ENCODE results near the gene GPR37L1. TPM values are rescaled to one million over a fixed set of nuclear protein-coding genes. Genes with fewer than 3 reads are reported as not detected.

GPR37L1 gene
- total RNA-seq, 1 donor from 2014 or later, result 0.24 TPM

DNA sequence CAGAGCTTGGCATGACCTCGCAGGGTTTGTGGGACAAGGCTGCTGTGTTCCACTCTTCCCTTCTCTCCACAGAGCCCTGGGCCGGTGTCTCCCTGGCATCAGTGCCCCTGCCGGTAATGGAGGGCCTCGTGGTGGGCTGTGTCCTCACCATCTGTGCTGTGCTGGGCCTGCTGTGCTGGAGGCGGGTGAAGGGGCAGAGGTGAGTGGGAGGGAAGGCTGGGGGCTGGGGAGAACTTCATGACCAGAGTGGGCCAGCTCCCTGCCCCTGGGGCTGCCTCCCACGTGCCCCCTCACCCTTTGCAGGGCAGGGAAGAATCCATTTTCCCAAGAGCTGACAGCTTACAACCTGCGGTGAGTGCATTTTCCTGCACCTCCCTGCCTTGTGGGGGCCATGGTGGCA lies 58.9 kb downstream of the GPR37L1 start:
- Mint-ChIP-seq H3K27ac (no peak overlapping the region), H3K9me3 (no peaks in the 10 kb centered on the region), H3K4me3 (no peak overlapping the region), H3K27me3 (peaks cover 24% of the 10 kb centered on the region), H3K36me3 (no peaks in the 10 kb centered on the region), H3K4me1 (ENCODE audit: unreplicated experiment) (peaks cover 5% of the 10 kb centered on the region)
- DNase-seq (ENCODE audit: extremely low spot score, unreplicated experiment), result no peak
- TF ChIP-seq, protein P1, sequence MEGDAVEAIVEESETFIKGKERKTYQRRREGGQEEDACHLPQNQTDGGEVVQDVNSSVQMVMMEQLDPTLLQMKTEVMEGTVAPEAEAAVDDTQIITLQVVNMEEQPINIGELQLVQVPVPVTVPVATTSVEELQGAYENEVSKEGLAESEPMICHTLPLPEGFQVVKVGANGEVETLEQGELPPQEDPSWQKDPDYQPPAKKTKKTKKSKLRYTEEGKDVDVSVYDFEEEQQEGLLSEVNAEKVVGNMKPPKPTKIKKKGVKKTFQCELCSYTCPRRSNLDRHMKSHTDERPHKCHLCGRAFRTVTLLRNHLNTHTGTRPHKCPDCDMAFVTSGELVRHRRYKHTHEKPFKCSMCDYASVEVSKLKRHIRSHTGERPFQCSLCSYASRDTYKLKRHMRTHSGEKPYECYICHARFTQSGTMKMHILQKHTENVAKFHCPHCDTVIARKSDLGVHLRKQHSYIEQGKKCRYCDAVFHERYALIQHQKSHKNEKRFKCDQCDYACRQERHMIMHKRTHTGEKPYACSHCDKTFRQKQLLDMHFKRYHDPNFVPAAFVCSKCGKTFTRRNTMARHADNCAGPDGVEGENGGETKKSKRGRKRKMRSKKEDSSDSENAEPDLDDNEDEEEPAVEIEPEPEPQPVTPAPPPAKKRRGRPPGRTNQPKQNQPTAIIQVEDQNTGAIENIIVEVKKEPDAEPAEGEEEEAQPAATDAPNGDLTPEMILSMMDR (conservative IDR thresholded peaks at IDR 0.05), result no peak

DNA sequence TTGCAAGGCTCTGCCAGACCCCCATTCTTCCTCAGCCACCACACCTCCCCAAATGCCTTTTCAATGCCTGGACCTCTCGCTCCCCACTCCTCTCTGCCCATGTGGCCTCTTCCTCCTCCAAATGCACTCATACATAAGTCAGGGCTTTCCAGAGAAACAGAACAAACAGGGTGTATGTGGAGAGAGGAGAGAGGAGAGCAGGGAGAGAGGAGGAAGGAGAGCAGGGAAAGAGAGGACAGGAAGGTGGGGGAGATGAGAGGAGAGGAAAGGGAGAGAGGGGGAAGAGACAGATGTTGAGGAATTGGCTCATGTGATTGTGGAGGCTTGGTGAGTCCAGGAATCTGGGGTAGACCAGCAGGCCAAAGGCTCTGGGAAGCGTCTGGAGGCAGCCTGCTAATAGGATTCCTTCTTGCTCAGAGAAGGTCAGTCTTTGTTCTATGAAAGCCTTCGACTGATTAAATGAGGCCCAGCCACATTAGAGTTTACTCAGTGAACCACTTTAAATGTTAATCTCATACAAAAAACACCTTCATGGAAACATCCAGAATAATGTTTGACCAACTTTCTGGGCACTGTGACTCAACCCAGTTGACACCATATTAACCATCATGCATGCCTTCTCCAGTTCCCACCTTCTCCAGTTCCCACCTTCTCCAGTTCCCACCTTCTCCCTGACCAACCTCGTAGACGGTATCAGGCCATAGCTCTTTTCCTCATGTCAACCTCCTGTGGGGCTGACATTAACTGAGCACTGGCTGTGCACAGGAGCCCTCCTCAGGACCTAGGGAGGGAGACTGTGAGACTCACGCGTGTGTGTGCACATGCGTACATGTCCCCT lies 59.5 kb downstream of the GPR37L1 start:
- Mint-ChIP-seq H3K27me3 (peaks cover 28% of the 10 kb centered on the region), H3K4me1 (ENCODE audit: unreplicated experiment) (peaks cover 5% of the 10 kb centered on the region), H3K27ac (no peak overlapping the region), H3K4me3 (no peak overlapping the region), H3K36me3 (no peaks in the 10 kb centered on the region), H3K9me3 (no peaks in the 10 kb centered on the region)
- TF ChIP-seq, protein P1 (conservative IDR thresholded peaks at IDR 0.05), result no peak
- no peak for DNase-seq (ENCODE audit: extremely low spot score, unreplicated experiment)

Other genes with a start within 250 kb of the GPR37L1 start
- 1.4 and 5.0 TPM in 2 replicates for gene SHISA4, start 234.0 kb upstream of the GPR37L1 start, total RNA-seq (ENCODE audit: low replicate concordance)
- 0.52 and 3.7 TPM in 2 replicates for gene LMOD1, start 176.4 kb upstream of the GPR37L1 start, total RNA-seq (ENCODE audit: low replicate concordance)
- 50.2 and 53.0 TPM in 2 replicates for gene TIMM17A, start 167.4 kb upstream of the GPR37L1 start, total RNA-seq (ENCODE audit: low replicate concordance)
- gene RNPEP, start 140.3 kb upstream of the GPR37L1 start, total RNA-seq (ENCODE audit: low replicate concordance), result 57.3 and 63.9 TPM in 2 replicates
- 237 and 498 TPM in 2 replicates for gene ELF3, start 112.3 kb upstream of the GPR37L1 start, total RNA-seq (ENCODE audit: low replicate concordance)
- 58.6 and 69.1 TPM in 2 replicates for gene ARL8A, start 21.8 kb downstream of the GPR37L1 start, total RNA-seq (ENCODE audit: low replicate concordance)
- gene PTPN7, start 37.7 kb downstream of the GPR37L1 start, total RNA-seq (ENCODE audit: low replicate concordance), result 0.29 TPM in 1 of 2 replicates, not detected in the other
- gene LGR6, start 70.9 kb downstream of the GPR37L1 start, total RNA-seq (ENCODE audit: low replicate concordance), result 2.8 and 6.9 TPM in 2 replicates
- 21.5 and 39.1 TPM in 2 replicates for gene UBE2T, start 219.0 kb downstream of the GPR37L1 start, total RNA-seq (ENCODE audit: low replicate concordance)
- 22.2 and 31.2 TPM in 2 replicates for gene PPP1R12B, start 225.8 kb downstream of the GPR37L1 start, total RNA-seq (ENCODE audit: low replicate concordance)

Data from type B pancreatic cell (in vitro differentiated cells).